Mucosa of descending colon (tissue), 3 donors: ENCODE results near the gene IFNGR1. TPM values are rescaled to one million over a fixed set of nuclear protein-coding genes. Genes with fewer than 3 reads are reported as not detected.

Experiments
- ATAC-seq: fragments of 200-7000 bp; cut with Tn5 transposase; one replicate; pipeline ENCODE4 v1.9.1; 2020; ENCODE audit warnings: mild to moderate bottlenecking, moderate library complexity
- DNase-seq, 3 donors: peaks; one replicate each; pipeline ENCODE4 v3.0.0-alpha.2; 2020
- H3K36me3 ChIP-seq: fragments of 200-600 bp; one replicate; pipeline ENCODE4 v1.8.0; 2021; ENCODE audit warnings: low read depth, mild to moderate bottlenecking
- H3K4me1 ChIP-seq: fragments of 200-600 bp; one replicate; pipeline ENCODE4 v1.8.0; 2021; ENCODE audit warnings: low read depth, mild to moderate bottlenecking
- H3K4me3 ChIP-seq: fragments of 200-600 bp; one replicate; pipeline ENCODE4 v1.8.0; 2021; ENCODE audit warnings: mild to moderate bottlenecking
- H3K9me3 ChIP-seq: fragments of 200-600 bp; one replicate; pipeline ENCODE4 v1.8.0; 2021; ENCODE audit warnings: mild to moderate bottlenecking
- intact Hi-C, 2 donors: fragments of 100-400 bp; cut with DNase I in 1 of 2; cut with micrococcal nuclease in 1 of 2; formaldehyde crosslinking; loops; one replicate each; pipeline versions ENCODE4 v1.11.0 to v1.11.1; 2022; cut with DNase I, micrococcal nuclease
- total RNA-seq, 3 donors: library from RNA; stranded (reverse); fragmentation: NEBNext Ultra II Directional in 2 of 3; extraction: Animal tissue kit (Norgen Biotek cat#: 25700) in 2 of 3; gene quantifications; one replicate each; pipeline versions ENCODE4 v1.2.1 to v1.2.4, GENCODE V29; 2021 to 2023
- TF ChIP-seq, protein P1 (sequence below): fragments of 200-600 bp; IDR thresholded peaks from one replicate; pipeline ENCODE4 v1.8.0; 2022; ENCODE audit warnings: antibody characterized with exemption, mild to moderate bottlenecking
- donor health status: DM: no; HTN: no; CAD: no; lungs with moderate emphysema.
- donor health status: DM: no; HTN: no; CAD: no.
- donor health status: DM: no; HTN: yes; CAD: no.

The IFNGR1 gene
- total RNA-seq, 3 donors from 2014 or later = 77.1 to 133 (median 97.6) TPM

DNA sequence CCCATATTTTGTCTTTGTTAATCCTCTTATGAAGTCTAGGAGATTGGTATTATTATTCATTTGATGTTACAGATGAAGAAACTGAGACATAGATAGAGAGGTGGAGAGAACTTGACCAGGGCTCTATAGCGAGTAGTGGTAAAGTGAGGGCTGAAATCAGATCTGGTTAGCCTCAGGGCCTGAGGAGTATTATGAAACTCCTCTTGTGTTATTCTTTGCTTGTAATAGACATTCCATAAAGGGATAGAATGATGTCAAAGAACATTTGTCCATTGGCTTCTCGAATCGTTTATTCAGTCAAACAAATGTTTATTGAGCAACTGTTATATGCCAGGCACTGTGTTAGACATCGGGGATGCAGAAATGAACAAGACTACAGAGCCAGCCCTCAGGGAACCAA lies 45.7 kb downstream of the IFNGR1 start, which contains the start of gene IL22RA2:
IL22RA2 (minus strand) TSS at position 144 of the 400 bp plus-strand sequence. CDS start 11,895 bp downstream, outside the sequence.
- DNase-seq (no peak), ATAC-seq (no peak)
- Histone ChIP-seq H3K4me1 (no peaks in the 10 kb centered on the region), H3K36me3 (no peaks in the 10 kb centered on the region), H3K9me3 (no peaks in the 10 kb centered on the region), H3K4me3 (no peak within 1 kb of the TSS)
- intact Hi-C loops = no loop called here
- TF ChIP-seq, protein P1, sequence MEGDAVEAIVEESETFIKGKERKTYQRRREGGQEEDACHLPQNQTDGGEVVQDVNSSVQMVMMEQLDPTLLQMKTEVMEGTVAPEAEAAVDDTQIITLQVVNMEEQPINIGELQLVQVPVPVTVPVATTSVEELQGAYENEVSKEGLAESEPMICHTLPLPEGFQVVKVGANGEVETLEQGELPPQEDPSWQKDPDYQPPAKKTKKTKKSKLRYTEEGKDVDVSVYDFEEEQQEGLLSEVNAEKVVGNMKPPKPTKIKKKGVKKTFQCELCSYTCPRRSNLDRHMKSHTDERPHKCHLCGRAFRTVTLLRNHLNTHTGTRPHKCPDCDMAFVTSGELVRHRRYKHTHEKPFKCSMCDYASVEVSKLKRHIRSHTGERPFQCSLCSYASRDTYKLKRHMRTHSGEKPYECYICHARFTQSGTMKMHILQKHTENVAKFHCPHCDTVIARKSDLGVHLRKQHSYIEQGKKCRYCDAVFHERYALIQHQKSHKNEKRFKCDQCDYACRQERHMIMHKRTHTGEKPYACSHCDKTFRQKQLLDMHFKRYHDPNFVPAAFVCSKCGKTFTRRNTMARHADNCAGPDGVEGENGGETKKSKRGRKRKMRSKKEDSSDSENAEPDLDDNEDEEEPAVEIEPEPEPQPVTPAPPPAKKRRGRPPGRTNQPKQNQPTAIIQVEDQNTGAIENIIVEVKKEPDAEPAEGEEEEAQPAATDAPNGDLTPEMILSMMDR = no peak

DNA sequence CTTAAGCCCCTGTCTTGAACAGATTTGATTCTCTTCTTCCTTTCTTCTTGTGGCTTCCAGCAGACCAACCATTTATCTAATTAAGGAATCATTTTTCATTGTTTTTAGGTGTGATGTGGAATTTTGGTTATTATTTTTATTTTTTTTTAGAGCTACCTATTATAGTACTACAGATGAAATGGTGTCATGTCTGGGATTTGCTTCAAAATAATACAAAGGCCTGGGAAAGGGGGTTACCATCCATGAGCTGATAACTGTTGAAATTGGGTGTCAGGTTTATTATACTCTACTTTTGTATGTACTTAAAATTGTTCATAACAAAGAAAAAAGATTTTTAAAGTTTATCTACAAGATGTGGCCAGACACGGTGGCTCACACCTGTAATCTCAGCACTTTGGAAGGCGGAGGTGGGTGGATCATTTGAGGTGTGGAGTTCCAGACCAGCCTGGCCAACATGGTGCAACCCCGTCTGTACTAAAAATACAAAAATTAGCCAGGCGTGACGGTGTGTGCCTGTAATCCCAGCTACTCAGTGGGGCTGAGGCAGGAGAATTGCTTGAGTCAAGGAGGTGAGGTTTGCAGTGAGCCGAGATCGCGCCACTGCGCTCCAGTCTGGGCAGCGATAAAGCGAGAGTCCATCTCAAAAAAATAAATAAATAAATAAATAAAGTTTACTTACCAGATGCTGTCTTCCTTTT lies 46.3 kb downstream of the IFNGR1 start:
- ATAC-seq (no peak), DNase-seq (no peak)
- Histone ChIP-seq H3K9me3 (no peaks in the 10 kb centered on the region), H3K4me1 (no peaks in the 10 kb centered on the region), H3K36me3 (no peaks in the 10 kb centered on the region), H3K4me3 (no peak overlapping the region)
- TF ChIP-seq, protein P1 = no peak
- intact Hi-C loops = no loop called here

- Histone ChIP-seq H3K9me3 (no peaks in the 10 kb centered on the region), H3K4me3 (no peak overlapping the region), H3K36me3 (no peaks in the 10 kb centered on the region), H3K4me1 (no peaks in the 10 kb centered on the region)
- TF ChIP-seq, protein P1 = no peak
- DNase-seq = no peak
- intact Hi-C loops = no loop called here
- no peak for ATAC-seq
Observed at GRCh38 chr6:137171824-137172733, 47.1 kb downstream of the IFNGR1 start.

- H3K4me3 ChIP-seq = no peak overlapping the region
- no peaks in the 10 kb centered on the region for H3K4me1 ChIP-seq
- intact Hi-C loops = no loop called here
- H3K36me3 ChIP-seq = no peaks in the 10 kb centered on the region
- no peak for ATAC-seq
- DNase-seq = no peak
- TF ChIP-seq, protein P1 = no peak
- H3K9me3 ChIP-seq = no peaks in the 10 kb centered on the region
Observed at GRCh38 chr6:137171053-137171374, 48.2 kb downstream of the IFNGR1 start.

DNA sequence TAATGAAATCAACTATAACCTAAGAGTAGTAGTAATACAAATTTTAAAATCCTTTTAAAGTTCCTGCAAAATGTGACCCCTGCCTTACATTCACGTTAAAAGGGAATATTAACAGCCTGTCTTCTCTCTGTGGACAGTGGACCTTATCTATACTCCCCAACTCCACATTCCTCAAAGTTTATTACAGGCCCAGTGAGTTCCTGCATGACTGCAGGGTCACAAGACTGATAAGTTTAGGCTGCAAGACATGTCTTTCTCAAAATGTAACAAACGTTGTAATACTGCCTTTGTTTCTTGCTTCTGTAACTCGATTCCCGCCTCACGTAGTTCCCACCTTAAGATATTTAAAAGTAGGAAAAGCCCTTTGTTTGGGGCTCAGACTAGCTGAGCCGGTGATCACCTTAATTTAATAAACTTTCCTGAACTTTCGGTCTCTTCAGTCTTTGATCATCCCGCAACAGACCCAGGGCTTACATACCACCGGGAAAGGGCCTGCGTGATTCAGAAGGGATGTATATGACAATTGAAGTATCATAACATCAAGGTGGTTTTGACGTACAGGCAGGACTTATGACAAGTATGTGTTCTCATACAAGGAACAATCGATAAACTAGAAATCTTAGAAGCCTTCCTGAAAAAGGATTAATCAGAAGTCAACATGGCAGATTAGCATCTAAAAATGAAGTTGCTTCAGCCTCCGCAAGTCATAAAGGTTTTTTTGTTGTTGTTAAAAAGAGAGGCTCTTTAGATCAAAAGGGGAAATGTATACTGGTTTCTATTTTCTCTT lies 48.7 kb downstream of the IFNGR1 start:
- ATAC-seq (no peak), DNase-seq (no peak)
- H3K4me1 ChIP-seq = no peaks in the 10 kb centered on the region
- intact Hi-C loops = no loop called here
- TF ChIP-seq, protein P1 = no peak
- H3K36me3 ChIP-seq = no peaks in the 10 kb centered on the region
- no peak overlapping the region for H3K4me3 ChIP-seq
- no peaks in the 10 kb centered on the region for H3K9me3 ChIP-seq
